ENCODE data around the gene CNTN5.

- TF ChIP-seq, protein P1, sequence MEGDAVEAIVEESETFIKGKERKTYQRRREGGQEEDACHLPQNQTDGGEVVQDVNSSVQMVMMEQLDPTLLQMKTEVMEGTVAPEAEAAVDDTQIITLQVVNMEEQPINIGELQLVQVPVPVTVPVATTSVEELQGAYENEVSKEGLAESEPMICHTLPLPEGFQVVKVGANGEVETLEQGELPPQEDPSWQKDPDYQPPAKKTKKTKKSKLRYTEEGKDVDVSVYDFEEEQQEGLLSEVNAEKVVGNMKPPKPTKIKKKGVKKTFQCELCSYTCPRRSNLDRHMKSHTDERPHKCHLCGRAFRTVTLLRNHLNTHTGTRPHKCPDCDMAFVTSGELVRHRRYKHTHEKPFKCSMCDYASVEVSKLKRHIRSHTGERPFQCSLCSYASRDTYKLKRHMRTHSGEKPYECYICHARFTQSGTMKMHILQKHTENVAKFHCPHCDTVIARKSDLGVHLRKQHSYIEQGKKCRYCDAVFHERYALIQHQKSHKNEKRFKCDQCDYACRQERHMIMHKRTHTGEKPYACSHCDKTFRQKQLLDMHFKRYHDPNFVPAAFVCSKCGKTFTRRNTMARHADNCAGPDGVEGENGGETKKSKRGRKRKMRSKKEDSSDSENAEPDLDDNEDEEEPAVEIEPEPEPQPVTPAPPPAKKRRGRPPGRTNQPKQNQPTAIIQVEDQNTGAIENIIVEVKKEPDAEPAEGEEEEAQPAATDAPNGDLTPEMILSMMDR (IDR thresholded peaks at IDR 0.05), result no peak
- TF ChIP-seq POLR2A (IDR thresholded peaks at IDR 0.05) (no peak), POLR2AphosphoS5 (IDR thresholded peaks at IDR 0.05) (no peak)
These were observed 300.1 kb downstream of the CNTN5 start for GRCh38 chr11:99320769-99321290.

Data from suprapubic skin (tissue), 4 donors.